UCSD-AML1 (cell line): ENCODE results near the gene FXN.
"Not testable (repeated sequence)": the region's sequence is repeated elsewhere in the genome, so short reads cannot be mapped to it uniquely, and the experiment has no call there.

Experiments used
- DNase-seq: peaks from one replicate; lab custom pipeline; 2025; ENCODE audit not compliant: unreplicated experiment; lab: John Stamatoyannopoulos, UW

Gene FXN

GRCh38 chr9:69097923-69098593 is 62.5 kb downstream of the FXN start:
- no peak for DNase-seq

DNA sequence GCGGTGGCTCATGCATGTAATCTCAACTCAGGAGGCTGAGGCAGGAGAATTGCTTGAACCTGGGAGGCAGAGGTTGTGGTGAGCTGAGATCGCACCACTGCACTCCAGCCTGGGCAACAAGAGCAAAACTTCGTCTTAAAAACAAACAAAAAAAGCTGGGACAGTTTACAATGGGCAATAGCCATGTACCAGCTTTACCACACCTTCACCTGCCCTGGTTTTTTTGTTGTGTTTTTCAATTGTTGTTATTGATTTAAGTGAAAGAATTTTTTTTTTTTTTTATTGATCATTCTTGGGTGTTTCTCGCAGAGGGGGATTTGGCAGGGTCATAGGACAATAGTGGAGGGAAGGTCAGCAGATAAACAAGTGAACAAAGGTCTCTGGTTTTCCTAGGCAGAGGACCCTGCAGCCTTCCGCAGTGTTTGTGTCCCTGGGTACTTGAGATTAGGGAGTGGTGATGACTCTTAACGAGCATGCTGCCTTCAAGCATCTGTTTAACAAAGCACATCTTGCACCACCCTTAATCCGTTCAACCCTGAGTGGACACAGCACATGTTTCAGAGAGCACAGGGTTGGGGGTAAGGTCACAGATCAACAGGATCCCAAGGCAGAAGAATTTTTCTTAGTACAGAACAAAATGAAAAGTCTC is 67.9 kb downstream of the FXN start:
- not testable (repeated sequence) for DNase-seq

GRCh38 chr9:69104830-69105527 is 69.4 kb downstream of the FXN start:
- no peak for DNase-seq

- DNase-seq, result no peak
These were observed 72.2 kb downstream of the FXN start for GRCh38 chr9:69107771-69108170.

- not testable (repeated sequence) for DNase-seq
These were observed 73.2 kb downstream of the FXN start for GRCh38 chr9:69108706-69109105.

- DNase-seq, result no peak
These were observed 73.6 kb downstream of the FXN start for GRCh38 chr9:69109152-69109551.

- not testable (repeated sequence) for DNase-seq
These were observed 77.1 kb downstream of the FXN start for GRCh38 chr9:69112646-69113045.

GRCh38 chr9:69115621-69116020 is 80.1 kb downstream of the FXN start:
- no peak for DNase-seq

GRCh38 chr9:69118656-69119055 is 83.1 kb downstream of the FXN start:
- DNase-seq, result no peak

DNA sequence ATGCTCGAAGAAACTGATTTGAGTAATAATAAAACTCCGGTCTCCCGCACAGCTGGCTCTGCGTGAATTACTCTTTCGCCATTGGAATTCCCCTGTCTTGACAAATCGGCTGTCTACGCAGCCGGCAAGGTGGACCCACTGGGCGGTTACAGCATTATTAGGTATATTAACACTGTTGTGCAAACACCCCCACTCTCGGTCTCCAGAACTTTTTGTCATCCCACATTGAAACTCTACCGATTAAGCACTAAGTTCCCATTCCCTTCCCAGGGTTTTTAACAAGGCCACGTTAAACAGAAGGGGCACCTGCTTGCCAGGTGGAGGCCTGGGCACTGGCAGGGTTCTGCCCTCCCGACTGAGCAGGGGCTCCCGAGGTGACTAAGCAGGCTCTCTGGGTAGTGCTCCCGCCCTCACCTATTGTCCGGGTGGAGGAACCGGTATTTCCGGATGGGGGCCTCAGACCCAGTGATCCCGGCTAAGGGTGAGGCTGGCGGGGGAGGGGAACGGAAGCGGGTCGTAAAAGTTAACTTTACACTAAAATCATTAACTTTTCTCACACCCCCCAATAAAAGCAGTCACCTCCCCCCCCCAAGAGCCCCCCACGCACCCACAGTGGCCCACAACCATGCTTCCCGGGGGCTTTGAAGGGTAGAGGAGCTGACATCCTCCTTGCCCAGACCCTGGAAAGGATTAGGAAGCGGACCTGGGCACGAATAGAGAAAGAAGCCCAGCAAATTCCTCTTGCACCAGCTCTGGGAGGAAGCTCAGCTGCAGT is 85.0 kb downstream of the FXN start:
- peak; percentile 38 for DNase-seq

GRCh38 chr9:69121155-69122081 is 85.9 kb downstream of the FXN start:
- peak; percentile 75 for DNase-seq

DNA sequence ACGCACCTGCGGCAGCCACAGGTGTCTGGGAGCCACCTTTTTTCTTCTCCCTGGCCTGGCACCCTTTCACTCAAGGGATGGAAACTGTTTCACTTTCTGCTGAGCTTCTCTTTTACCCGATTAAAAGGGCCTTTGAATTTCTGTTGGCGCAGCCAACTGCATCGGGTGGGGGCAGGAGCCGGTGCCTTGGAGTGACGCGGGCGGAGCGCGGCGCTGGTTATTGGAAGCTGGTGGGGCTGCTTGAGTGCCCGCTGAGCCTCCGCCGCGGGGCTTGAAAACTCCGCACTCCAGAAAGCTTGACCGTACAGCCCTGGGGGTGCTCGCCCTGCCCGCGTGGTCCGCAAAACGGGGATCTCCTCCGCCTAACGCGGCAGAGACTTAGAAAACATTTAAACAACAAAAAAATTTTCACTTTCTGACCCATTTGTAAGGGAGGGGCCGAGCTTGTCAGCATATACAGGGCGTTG is 86.6 kb downstream of the FXN start:
- peak; percentile 73 for DNase-seq

GRCh38 chr9:69122549-69123141 is 87.1 kb downstream of the FXN start:
- DNase-seq, result no peak

DNA sequence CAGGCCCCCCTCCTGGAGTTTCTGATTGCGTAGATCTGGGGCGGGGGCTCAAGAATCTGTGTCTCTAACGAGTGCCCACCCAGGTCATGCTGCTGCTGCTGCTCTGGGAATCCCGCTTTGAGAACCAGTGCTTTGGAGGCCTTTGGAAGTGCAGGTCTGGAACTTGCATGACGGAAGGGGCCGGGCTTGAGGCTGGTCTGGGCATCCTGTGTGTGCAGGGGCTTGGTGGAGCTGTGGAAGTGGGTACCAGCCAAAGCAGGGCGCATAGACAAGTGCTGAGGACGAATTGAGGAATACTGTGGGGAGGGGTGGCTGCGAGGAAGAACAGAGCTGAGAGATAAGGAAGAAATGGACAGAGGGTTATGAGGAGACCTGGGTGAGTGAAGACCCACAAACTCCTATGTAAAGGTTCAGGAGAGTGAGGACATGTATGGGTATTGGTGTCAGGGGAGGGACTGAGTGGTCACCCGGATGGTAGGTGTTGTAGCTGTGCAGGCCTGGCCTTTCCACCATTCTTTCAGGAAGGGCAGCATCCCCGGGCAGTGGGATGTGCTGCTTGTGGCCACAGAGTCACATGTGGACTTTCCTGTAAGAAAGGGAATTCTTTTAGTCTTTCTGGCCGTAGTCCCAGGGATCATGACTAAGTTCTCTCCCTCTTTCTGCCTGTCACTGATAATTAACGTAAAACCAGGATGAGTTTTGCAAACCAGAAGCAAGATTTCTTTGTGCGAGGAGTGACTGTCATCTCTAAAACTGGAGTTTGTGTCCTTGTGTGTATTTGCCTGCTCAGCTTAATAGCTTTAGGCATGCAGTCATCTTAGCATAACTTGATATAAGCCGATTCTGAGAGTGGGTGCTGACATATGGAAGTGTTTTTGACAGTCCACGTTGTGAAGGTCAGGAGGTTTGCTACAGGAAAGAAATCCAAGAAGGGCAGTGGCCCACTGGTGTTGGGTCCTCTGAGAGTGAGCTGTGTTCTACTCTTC is 95.2 kb downstream of the FXN start:
- DNase-seq, result no peak

DNA sequence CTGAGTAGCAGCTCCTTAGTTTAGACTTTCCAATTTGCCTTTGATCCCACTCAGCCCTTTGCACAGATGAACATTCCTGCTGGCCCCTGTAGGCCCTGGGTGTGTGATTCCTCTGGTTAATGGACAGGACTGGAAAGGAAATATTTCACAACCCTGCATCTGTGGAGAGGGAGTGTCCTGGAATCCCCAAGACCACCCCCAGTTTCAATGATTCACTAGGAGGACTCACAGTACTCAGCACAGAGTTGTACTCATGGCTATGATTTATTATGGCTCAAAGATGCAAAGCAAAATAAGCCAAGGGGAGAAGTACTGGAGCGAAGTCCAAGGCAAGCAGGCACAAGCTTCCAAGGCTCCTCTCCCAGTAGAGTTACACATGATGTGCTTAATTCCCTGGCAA is 96.1 kb downstream of the FXN start:
- DNase-seq, result no peak

- DNase-seq, result no peak
These were observed 96.8 kb downstream of the FXN start for GRCh38 chr9:69132361-69132760.

- no peak for DNase-seq
These were observed 98.9 kb downstream of the FXN start for GRCh38 chr9:69134412-69134811.

DNA sequence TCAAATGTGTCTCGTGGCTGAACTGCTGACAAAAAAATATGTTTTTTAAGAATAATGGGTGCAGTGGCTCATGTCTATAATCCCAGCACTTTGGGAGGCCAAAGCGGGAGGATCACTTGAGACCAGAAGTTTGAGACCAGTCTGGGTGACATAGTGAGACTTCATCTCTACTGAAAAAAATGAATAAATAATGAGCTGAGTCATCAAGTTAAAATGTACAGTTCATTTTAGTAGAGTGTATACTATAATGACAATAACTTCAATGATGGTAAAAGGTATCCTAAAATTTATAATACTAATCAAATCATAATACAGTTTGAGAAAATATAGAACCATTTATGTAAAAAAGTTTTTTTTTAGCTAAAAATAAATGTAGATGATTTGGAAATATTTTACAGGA is 100.6 kb downstream of the FXN start:
- DNase-seq, result no peak

- no peak for DNase-seq
These were observed 101.2 kb downstream of the FXN start for GRCh38 chr9:69136779-69137178.
